ENCODE data around the gene PRR20E.
"Not testable (repeated sequence)": the region's sequence is repeated elsewhere in the genome, so short reads cannot be mapped to it uniquely, and the experiment has no call there.

The PRR20E gene

GRCh38 chr13:57166897-57167296 is at the start of gene PRR20E:
PRR20E (plus strand) TSS chr13:57167197; CDS start chr13:57167584, 387 bp downstream.
- H3K4me3 Mint-ChIP-seq; DNase-seq; H3K27me3 Mint-ChIP-seq; H3K36me3 Mint-ChIP-seq; H3K9me3 Mint-ChIP-seq; ATAC-seq (replicated peaks); H3K27ac Mint-ChIP-seq; H3K4me1 Mint-ChIP-seq: not testable (repeated sequence)

DNA sequence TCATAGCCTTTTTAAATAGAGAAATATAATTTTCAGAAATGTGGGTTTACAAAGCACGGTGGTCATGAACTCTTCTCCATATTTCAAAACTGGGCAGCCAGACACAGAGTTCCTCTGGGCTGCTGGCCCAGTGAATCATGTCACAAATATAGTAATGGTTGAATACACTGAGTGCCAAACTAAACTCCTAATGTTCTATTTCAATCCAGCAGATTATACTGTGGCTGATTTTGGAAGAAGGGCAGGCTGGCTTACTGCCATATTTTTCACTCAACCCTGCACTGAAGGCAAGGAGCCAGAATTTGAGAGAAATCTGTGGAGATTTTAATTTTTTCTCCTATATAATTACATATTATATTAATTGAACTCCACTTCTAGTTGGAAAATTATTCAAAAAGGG is 43.3 kb upstream of the PRR20E start:
- H3K36me3 Mint-ChIP-seq: no peaks in the 10 kb centered on the region
- H3K27me3 Mint-ChIP-seq: no peaks in the 10 kb centered on the region
- H3K4me3 Mint-ChIP-seq: no peak overlapping the region
- H3K4me1 Mint-ChIP-seq: no peaks in the 10 kb centered on the region
- ATAC-seq (replicated peaks) (no peak), DNase-seq (no peak)
- no peak overlapping the region for H3K27ac Mint-ChIP-seq
- peaks cover 0 to 2% of the 10 kb centered on the region in 2 donors for H3K9me3 Mint-ChIP-seq

DNA sequence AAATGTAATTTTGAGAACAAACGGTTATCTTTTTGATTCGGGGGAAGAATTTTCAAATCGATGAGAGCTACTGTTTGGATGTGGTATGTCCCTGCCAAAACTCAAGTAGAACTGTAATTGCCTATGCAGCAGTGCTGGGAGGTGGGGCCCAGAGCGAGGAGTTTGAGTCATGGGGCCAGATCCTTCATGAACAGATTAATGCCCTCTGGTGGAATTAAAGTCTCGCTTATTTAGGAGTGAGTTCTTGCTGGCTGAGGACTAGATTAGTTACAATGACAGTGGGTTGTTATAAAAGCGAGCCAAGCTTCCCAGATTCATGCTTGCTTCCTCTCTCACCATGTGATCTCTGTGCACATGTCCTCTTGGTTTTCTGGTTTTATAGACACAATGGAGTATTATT is 38.1 kb upstream of the PRR20E start:
- DNase-seq: no peak
- ATAC-seq (replicated peaks): no peak
- Mint-ChIP-seq H3K27me3 (no peaks in the 10 kb centered on the region), H3K4me3 (no peak overlapping the region), H3K27ac (no peak overlapping the region), H3K36me3 (no peaks in the 10 kb centered on the region), H3K4me1 (no peaks in the 10 kb centered on the region), H3K9me3 (peaks cover 0 to 2% of the 10 kb centered on the region in 2 donors)

DNA sequence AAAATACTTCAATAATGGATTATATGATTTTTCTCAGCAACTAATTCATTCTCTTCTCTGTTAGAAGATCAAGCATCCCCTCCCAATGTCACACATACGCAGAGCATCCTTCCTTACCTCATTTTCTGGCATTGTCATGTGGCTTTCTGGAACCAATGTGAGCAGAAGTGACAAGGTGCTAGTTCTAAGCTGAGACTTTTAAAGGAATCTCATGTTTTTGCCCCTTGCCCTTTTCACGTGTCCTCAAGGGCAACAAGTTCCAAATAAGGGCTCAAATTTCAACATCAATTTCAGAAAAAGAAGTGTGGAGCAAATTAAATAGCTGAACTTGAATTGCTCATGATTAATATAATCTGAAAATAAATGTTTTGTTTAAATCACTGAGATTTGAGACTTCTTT is 30.9 kb upstream of the PRR20E start:
- no peak for DNase-seq
- H3K36me3 Mint-ChIP-seq: no peaks in the 10 kb centered on the region
- ATAC-seq (replicated peaks): no peak
- no peak overlapping the region for H3K27ac Mint-ChIP-seq
- no peak overlapping the region for H3K4me3 Mint-ChIP-seq
- H3K9me3 Mint-ChIP-seq: peaks cover 0 to 1% of the 10 kb centered on the region in 2 donors
- H3K4me1 Mint-ChIP-seq: no peaks in the 10 kb centered on the region
- H3K27me3 Mint-ChIP-seq: no peaks in the 10 kb centered on the region

DNA sequence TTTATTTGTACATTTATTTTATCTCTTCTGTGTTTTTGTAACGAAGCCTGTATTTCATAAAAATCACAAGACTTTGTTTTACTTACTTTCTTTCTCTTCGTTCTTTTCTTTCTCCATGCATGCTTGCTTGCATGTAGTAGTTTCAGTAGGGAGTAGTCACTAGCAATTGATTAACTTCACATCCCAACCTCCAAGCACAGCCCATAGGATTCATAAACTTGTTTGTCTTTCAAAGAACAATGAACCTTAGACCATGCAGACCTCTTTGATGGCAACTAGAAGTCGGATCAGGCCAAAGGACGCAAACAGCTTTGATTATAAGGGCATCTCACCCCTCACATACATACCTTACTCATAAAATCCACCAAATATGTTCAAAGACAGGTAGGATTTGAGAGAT is 29.4 kb upstream of the PRR20E start:
- DNase-seq (no peak), ATAC-seq (replicated peaks) (no peak)
- Mint-ChIP-seq H3K36me3 (no peaks in the 10 kb centered on the region), H3K4me1 (no peaks in the 10 kb centered on the region), H3K27me3 (no peaks in the 10 kb centered on the region), H3K27ac (no peak overlapping the region), H3K9me3 (peaks cover 0 to 1% of the 10 kb centered on the region in 2 donors), H3K4me3 (no peak overlapping the region)

DNA sequence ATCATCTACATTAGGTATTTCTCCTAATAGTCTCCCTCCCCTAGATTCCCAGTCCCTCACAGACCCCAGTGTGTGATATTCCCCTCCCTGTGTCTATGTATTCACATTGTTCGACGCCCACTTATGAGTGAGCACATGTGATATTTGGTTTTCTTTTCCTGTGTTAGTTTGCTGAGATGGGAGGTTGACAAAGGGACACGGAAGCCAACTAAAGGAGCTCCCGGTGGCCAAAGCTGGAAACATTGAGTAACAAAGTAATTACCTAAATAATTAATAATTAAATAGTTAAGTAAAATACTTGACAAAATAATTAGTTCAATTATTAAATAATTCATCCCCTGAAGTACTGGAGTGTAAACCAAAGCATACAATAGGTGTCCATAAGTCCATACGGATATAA is 28.0 kb upstream of the PRR20E start:
- ATAC-seq (replicated peaks) (no peak), DNase-seq (no peak)
- Mint-ChIP-seq H3K27ac (no peak overlapping the region), H3K4me3 (no peak overlapping the region), H3K9me3 (peaks cover 0 to 1% of the 10 kb centered on the region in 2 donors), H3K4me1 (no peaks in the 10 kb centered on the region), H3K36me3 (no peaks in the 10 kb centered on the region), H3K27me3 (no peaks in the 10 kb centered on the region)

- not testable (repeated sequence) for H3K27me3 Mint-ChIP-seq; H3K36me3 Mint-ChIP-seq; H3K4me3 Mint-ChIP-seq; H3K4me1 Mint-ChIP-seq; H3K9me3 Mint-ChIP-seq; H3K27ac Mint-ChIP-seq; DNase-seq; ATAC-seq (replicated peaks)
These were observed 27.2 kb upstream of the PRR20E start for GRCh38 chr13:57139781-57140180.

DNA sequence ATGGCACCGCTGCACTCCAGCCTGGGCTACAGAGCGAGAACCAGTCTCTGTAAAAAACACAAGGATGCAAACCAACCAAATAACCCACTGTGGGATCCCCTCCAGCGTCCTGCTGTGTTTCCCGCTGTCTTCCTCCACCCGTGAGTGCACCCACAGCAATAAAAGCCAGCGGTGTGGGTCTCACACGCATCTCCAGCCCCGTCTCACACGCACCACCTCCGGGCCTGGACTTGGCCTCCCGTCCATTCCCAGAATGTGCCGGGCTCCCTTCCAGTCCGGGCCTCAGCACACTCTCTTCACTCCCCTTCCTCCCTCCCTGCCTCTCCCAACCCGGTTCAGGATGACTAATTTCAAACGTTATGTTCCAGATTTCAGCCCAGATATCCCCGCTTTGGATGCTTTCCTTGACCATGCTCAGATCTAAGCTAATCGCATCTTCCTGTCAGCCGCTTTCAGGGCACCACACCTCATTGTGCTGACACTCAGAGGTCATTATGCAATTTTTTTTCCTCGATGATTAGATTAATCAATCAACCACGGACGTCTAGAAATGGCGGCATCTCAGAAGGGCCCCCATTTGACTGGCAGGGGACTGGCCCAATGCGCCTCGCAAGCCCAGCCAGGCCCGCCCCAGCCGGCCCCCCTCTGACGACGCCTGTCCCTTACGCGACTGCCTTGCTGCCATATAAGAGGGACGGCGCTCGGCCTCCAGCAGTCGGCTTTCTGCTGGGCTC is 26.6 kb upstream of the PRR20E start, which contains the start of gene PRR20A:
TSS of gene PRR20A (plus strand) at position 684 of the 734 bp plus-strand sequence. CDS start 387 bp downstream, outside the sequence.
- not testable (repeated sequence) for H3K27me3 Mint-ChIP-seq; DNase-seq; H3K9me3 Mint-ChIP-seq; ATAC-seq (replicated peaks); H3K4me3 Mint-ChIP-seq; H3K27ac Mint-ChIP-seq; H3K4me1 Mint-ChIP-seq; H3K36me3 Mint-ChIP-seq

DNA sequence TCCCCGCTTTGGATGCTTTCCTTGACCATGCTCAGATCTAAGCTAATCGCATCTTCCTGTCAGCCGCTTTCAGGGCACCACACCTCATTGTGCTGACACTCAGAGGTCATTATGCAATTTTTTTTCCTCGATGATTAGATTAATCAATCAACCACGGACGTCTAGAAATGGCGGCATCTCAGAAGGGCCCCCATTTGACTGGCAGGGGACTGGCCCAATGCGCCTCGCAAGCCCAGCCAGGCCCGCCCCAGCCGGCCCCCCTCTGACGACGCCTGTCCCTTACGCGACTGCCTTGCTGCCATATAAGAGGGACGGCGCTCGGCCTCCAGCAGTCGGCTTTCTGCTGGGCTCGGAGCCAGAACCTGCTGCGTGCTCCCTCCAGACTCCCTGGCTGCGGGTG is 19.8 kb upstream of the PRR20E start, which contains the start of gene PRR20B:
TSS of gene PRR20B (plus strand) at position 301 of the 400 bp plus-strand sequence. CDS start 387 bp downstream, outside the sequence.
- not testable (repeated sequence) for ATAC-seq (replicated peaks); H3K4me3 Mint-ChIP-seq; H3K27me3 Mint-ChIP-seq; H3K4me1 Mint-ChIP-seq; H3K27ac Mint-ChIP-seq; H3K36me3 Mint-ChIP-seq; DNase-seq; H3K9me3 Mint-ChIP-seq

DNA sequence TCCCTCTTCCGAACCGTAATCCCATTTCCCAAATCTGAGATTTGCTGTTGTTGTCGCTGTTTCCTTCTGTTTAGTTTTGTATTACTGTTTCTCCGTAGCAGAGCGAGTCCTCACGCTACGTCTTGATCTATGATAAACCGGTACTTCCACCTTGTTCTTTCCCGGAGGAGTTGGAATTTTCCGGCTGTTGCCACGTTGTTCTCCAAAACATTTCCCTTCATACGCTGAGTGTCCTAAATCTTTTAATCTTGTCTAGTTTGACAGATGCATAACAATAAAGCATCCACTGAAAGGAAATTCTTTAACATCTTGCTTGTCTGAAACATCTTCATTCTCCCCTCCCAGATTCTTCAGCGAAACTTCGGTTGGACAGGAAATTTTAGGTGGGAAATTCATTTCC is 18.9 kb upstream of the PRR20E start:
- H3K36me3 Mint-ChIP-seq; ATAC-seq (replicated peaks); H3K27ac Mint-ChIP-seq; DNase-seq; H3K4me3 Mint-ChIP-seq; H3K9me3 Mint-ChIP-seq; H3K4me1 Mint-ChIP-seq; H3K27me3 Mint-ChIP-seq: not testable (repeated sequence)

- not testable (repeated sequence) for H3K4me3 Mint-ChIP-seq; DNase-seq; H3K27me3 Mint-ChIP-seq; H3K36me3 Mint-ChIP-seq; H3K27ac Mint-ChIP-seq; H3K4me1 Mint-ChIP-seq; H3K9me3 Mint-ChIP-seq; ATAC-seq (replicated peaks)
These were observed 13.2 kb upstream of the PRR20E start, which contains the start of gene PRR20C for GRCh38 chr13:57153761-57154160. PRR20C (plus strand) TSS chr13:57154061; CDS start chr13:57154448, 387 bp downstream.

- ATAC-seq (replicated peaks); H3K36me3 Mint-ChIP-seq; H3K9me3 Mint-ChIP-seq; H3K27me3 Mint-ChIP-seq; H3K4me3 Mint-ChIP-seq; DNase-seq; H3K4me1 Mint-ChIP-seq; H3K27ac Mint-ChIP-seq: not testable (repeated sequence)
These were observed 6.7 kb upstream of the PRR20E start, which contains the start of gene PRR20D for GRCh38 chr13:57160332-57160731. PRR20D (plus strand) TSS chr13:57160632; CDS start chr13:57161019, 387 bp downstream.

GRCh38 chr13:57191667-57192066 is 24.7 kb downstream of the PRR20E start:
- Mint-ChIP-seq H3K4me1 (no peaks in the 10 kb centered on the region), H3K27ac (no peak overlapping the region), H3K4me3 (no peak overlapping the region), H3K27me3 (no peaks in the 10 kb centered on the region), H3K36me3 (no peaks in the 10 kb centered on the region), H3K9me3 (peaks cover 0 to 2% of the 10 kb centered on the region in 2 donors)
- DNase-seq (no peak), ATAC-seq (replicated peaks) (no peak)

DNA sequence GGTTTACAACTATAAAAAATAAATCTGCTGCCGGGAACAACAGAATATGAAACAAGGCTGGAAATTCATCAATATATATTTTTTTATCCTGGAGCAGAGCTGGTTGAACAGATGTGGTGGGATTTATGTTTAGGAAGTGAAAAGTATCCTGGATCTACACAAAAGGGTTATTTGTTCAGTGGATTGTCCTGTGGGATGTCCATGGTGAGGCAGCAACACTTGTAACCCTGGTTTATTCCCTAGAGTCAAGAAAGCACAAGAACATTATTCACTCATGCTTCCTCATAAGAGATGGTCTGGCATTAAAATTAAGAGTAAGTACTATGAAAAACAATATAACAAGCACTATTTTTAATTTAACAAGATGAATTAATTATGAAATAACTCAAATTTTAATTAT is 46.0 kb downstream of the PRR20E start:
- Mint-ChIP-seq H3K27me3 (no peaks in the 10 kb centered on the region), H3K4me1 (no peaks in the 10 kb centered on the region), H3K4me3 (no peak overlapping the region), H3K36me3 (no peaks in the 10 kb centered on the region), H3K9me3 (peaks cover 0 to 2% of the 10 kb centered on the region in 2 donors), H3K27ac (no peak overlapping the region)
- ATAC-seq (replicated peaks) (no peak), DNase-seq (no peak)

Measured in stimulated activated naive B cell treated with anti-CD40 and anti-IgM and Interleukin-4, amounts not matched to agents 10 μg/mL and 1 μg/mL and 100 μg/mL, for 72 hours (primary cell).